Measurements from ENCODE around the gene PRDM13. TPM values are rescaled to one million over a fixed set of nuclear protein-coding genes. Genes with fewer than 3 reads are reported as not detected.

The PRDM13 gene
- total and polyA plus RNA-seq, 2 of the 8 experiments (the other 6 are each of a cell fraction or from before 2014, with no cell fraction given) = 0.05 to 0.09 TPM

GRCh38 chr6:99612551-99613408 lies 6.1 kb downstream of the PRDM13 start (continued):
- no peak for TF ChIP-seq NANOG (IDR thresholded peaks at IDR 0.05; ENCODE audit: insufficient read depth, low read depth, low read length, poor library complexity, severe bottlenecking)
- no peak for TF ChIP-seq HDAC6 (IDR thresholded peaks at IDR 0.05; ENCODE audit: low read depth, low read length)
- no peak for TF ChIP-seq EP300 (IDR thresholded peaks at IDR 0.05; ENCODE audit: borderline replicate concordance in 1 of 2, low read depth in 2 of 2, low read length in 2 of 2)
- no peak for TF ChIP-seq POU5F1 (IDR thresholded peaks at IDR 0.05; ENCODE audit: low read depth, low read length)
- TF ChIP-seq, protein P1, sequence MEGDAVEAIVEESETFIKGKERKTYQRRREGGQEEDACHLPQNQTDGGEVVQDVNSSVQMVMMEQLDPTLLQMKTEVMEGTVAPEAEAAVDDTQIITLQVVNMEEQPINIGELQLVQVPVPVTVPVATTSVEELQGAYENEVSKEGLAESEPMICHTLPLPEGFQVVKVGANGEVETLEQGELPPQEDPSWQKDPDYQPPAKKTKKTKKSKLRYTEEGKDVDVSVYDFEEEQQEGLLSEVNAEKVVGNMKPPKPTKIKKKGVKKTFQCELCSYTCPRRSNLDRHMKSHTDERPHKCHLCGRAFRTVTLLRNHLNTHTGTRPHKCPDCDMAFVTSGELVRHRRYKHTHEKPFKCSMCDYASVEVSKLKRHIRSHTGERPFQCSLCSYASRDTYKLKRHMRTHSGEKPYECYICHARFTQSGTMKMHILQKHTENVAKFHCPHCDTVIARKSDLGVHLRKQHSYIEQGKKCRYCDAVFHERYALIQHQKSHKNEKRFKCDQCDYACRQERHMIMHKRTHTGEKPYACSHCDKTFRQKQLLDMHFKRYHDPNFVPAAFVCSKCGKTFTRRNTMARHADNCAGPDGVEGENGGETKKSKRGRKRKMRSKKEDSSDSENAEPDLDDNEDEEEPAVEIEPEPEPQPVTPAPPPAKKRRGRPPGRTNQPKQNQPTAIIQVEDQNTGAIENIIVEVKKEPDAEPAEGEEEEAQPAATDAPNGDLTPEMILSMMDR (IDR thresholded peaks at IDR 0.05; ENCODE audit: control extremely low read depth in 1 of 3, insufficient read depth in 1 of 3, low read depth in 1 of 3, low read length in 3 of 3) = no peak
- no peak for TF ChIP-seq RFX5 (IDR thresholded peaks at IDR 0.05; ENCODE audit: borderline replicate concordance, low read depth, low read length)
- TF ChIP-seq BCL11A (IDR thresholded peaks at IDR 0.05; ENCODE audit: low read depth in 2 of 2, low read length in 2 of 2) = no peak
- TF ChIP-seq SIX5 (IDR thresholded peaks at IDR 0.05; ENCODE audit: low read depth, low read length) = no peak
- TF ChIP-seq CHD1 (IDR thresholded peaks at IDR 0.05; ENCODE audit: low read depth, low read length) = no peak
- 0 out of 2 replicates have a peak, but pooled peaks have one; percentile 12 for TF ChIP-seq PHF8 (conservative IDR thresholded peaks at IDR 0.05; ENCODE audit: low read depth, low read length)
- no peak for TF ChIP-seq RBBP5 (IDR thresholded peaks at IDR 0.05; ENCODE audit: borderline replicate concordance, low read depth, low read length)
